Activated B cell treated with CpG ODN at 0.5 μM for 24 hours (primary cell): ENCODE data around the gene XDH. TPM values are rescaled to one million over a fixed set of nuclear protein-coding genes. Genes with fewer than 3 reads are reported as not detected.
A peak's percentile ranks its signal among the peaks of the same experiment; 100 is the strongest.

Experiments
- ATAC-seq: fragments of 200-7000 bp; cut with Tn5 transposase; one replicate; pipeline ENCODE4 v1.10.0; 2021; ENCODE audit warnings: low read depth, mild to moderate bottlenecking, moderate library complexity
- CTCF ChIA-PET: fragments of 350-600 bp; sonication (Branson Sonifier 250); formaldehyde crosslinking; loops from one replicate; lab custom pipeline; 2021; ENCODE audit warnings: antibody characterized with exemption; lab: Charles Lee
- POLR2A ChIA-PET: fragments of 350-600 bp; sonication (Branson Sonifier 250); formaldehyde crosslinking; loops from one replicate; lab custom pipeline; 2021; ENCODE audit warnings: antibody characterized with exemption; lab: Charles Lee
- DNase-seq: peaks from one replicate; pipeline ENCODE4 v3.0.0; 2022
- H3K27ac Mint-ChIP-seq: one replicate; pipeline ENCODE4 v1.8.0; 2020; ENCODE audit warnings: mixed read lengths
- H3K27me3 Mint-ChIP-seq: one replicate; pipeline ENCODE4 v1.8.0; 2021; ENCODE audit warnings: mixed read lengths
- H3K36me3 Mint-ChIP-seq: one replicate; pipeline ENCODE4 v1.8.0; 2021; ENCODE audit warnings: low read depth, mixed read lengths
- H3K4me1 Mint-ChIP-seq: one replicate; pipeline ENCODE4 v1.8.0; 2021; ENCODE audit warnings: mixed read lengths
- H3K4me3 Mint-ChIP-seq: one replicate; pipeline ENCODE4 v1.8.0; 2020; ENCODE audit warnings: mild to moderate bottlenecking, mixed read lengths
- H3K9me3 Mint-ChIP-seq: one replicate; pipeline ENCODE4 v1.8.0; 2020; ENCODE audit warnings: mixed read lengths
- CTCF ChIP-seq: fragments of 200-600 bp; IDR thresholded peaks from one replicate; pipeline ENCODE4 v1.8.0; 2022; ENCODE audit warnings: antibody characterized with exemption, mild to moderate bottlenecking
- intact Hi-C: fragments of 100-400 bp; cut with micrococcal nuclease; formaldehyde crosslinking; loops from one replicate; pipeline ENCODE4 v1.15.1; 2024
- total RNA-seq: library from RNA; stranded (reverse); gene quantifications from 2 replicates; pipeline ENCODE4 v1.2.3, GENCODE V29; 2022

XDH gene
- total RNA-seq, 1 donor from 2014 or later: not detected

DNA sequence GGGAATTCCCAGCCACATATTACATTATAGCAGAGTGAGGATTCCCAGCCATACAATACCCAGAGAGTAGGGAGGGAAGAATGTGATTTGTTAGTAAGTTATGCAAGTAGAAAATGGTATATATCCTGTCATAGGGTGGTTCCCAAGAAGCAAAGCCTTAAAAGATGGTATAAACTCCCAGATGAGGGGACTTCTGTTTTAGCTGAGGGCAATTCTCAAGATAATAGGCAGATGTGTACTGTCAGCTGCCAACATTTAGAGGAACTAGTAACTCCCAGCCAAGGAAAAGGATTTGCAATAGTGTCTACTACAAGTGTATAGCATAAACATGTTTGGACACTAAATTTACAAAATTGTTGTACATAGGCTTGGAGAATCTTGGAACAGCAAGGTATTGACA is 86.5 kb downstream of the XDH start:
- Mint-ChIP-seq H3K4me1 (peaks cover 30% of the 10 kb centered on the region), H3K27me3 (no peaks in the 10 kb centered on the region), H3K36me3 (no peaks in the 10 kb centered on the region), H3K4me3 (no peak overlapping the region), H3K27ac (no peak overlapping the region), H3K9me3 (no peaks in the 10 kb centered on the region)
- no peak for ATAC-seq
- no peak for TF ChIP-seq CTCF
- intact Hi-C loops: no loop called here
- ChIA-PET CTCF (interaction anchor here (8.6 kb wide), 1 partner anchor 615 kb away, joined by 173 read pairs; no protein-coding TSS in a partner anchor), POLR2A (no interaction called here)
- no peak for DNase-seq

- H3K4me1 Mint-ChIP-seq: peaks cover 36% of the 10 kb centered on the region
- no peaks in the 10 kb centered on the region for H3K36me3 Mint-ChIP-seq
- H3K9me3 Mint-ChIP-seq: no peaks in the 10 kb centered on the region
- ATAC-seq (no peak), DNase-seq (no peak)
- H3K4me3 Mint-ChIP-seq: no peak overlapping the region
- ChIA-PET CTCF (no interaction called here), POLR2A (no interaction called here)
- no peak overlapping the region for H3K27ac Mint-ChIP-seq
- TF ChIP-seq CTCF: no peak
- intact Hi-C loops: no loop called here
- no peaks in the 10 kb centered on the region for H3K27me3 Mint-ChIP-seq
These were observed 87.0 kb downstream of the XDH start for GRCh38 chr2:31327505-31327904.

- intact Hi-C loops: no loop called here
- Mint-ChIP-seq H3K27ac (peak overlapping the region; percentile 15), H3K9me3 (no peaks in the 10 kb centered on the region), H3K4me1 (peaks cover 45% of the 10 kb centered on the region), H3K4me3 (peak overlapping the region; percentile 29), H3K36me3 (no peaks in the 10 kb centered on the region), H3K27me3 (no peaks in the 10 kb centered on the region)
- TF ChIP-seq CTCF: no peak
- ATAC-seq (peak; percentile 51), DNase-seq (no peak)
- CTCF ChIA-PET: interaction anchor here (0.6 to 1.3 kb wide), 2 partner anchors 9 to 187 kb away, joined by 3 to 4 read pairs; no protein-coding TSS in a partner anchor
- POLR2A ChIA-PET: interaction anchor here (0.6 to 1.3 kb wide), 5 partner anchors 10 to 1178 kb away, joined by 3 to 6 read pairs (median 4); partner anchors contain the start of gene YPEL5
These were observed 90.4 kb downstream of the XDH start for GRCh38 chr2:31324016-31324633.

GRCh38 chr2:31322371-31322770 is 92.2 kb downstream of the XDH start:
- no peak for TF ChIP-seq CTCF
- Mint-ChIP-seq H3K9me3 (no peaks in the 10 kb centered on the region), H3K36me3 (no peaks in the 10 kb centered on the region), H3K4me1 (peaks cover 61% of the 10 kb centered on the region), H3K4me3 (no peak overlapping the region), H3K27me3 (no peaks in the 10 kb centered on the region), H3K27ac (peak overlapping the region; percentile 8)
- POLR2A ChIA-PET: no interaction called here
- ATAC-seq (no peak), DNase-seq (no peak)
- CTCF ChIA-PET: interaction anchor here (1.1 to 1.4 kb wide), 2 partner anchors 152 to 611 kb away, joined by 3 to 10 read pairs; no protein-coding TSS in a partner anchor
- intact Hi-C loops: no loop called here

DNA sequence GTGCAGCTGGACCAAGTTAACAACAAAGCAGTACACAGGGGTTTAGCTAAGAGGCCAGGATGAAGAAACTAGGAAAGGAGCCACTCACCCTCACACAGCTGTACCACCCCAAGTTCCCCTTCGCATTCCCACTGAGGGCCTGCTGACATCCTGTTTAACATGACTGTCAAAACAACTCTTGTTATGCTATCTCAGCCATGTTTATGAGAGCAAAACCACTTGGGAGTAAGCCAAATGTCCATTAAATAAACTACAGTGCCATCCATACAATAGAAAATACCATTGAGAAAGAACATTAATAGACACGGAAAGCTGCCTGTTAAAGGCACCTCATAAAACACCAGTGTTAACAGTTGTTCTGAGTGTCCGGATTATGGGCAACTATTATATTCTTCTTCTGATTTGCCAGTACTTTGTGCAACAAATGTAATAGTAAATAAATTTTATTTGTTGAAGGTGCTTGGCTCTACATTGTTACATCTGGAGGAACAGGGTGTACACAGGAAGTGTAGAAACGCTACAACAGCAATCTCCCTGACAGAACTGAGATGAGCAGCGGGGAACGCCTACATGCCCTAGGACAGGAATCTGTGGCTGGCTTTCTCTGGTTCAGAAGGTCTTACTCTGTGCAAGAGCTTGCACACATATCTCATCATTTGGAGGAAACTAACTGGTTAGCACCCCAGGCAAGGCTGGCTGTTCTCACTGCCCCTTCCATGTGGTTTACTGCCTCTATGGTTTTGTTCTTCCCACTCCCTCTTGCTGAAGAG is 95.0 kb downstream of the XDH start:
- TF ChIP-seq CTCF: no peak
- ChIA-PET POLR2A (interaction anchor here (0.7 to 2.1 kb wide), 9 partner anchors 11 to 1173 kb away, joined by 3 to 12 read pairs (median 6); partner anchors contain the start of gene YPEL5), CTCF (interaction anchor here (1.0 to 1.4 kb wide), 5 partner anchors 13 to 608 kb away, joined by 3 to 7 read pairs (median 4); no protein-coding TSS in a partner anchor)
- H3K4me3 Mint-ChIP-seq: peak overlapping the region; percentile 66
- H3K4me1 Mint-ChIP-seq: peaks cover 60% of the 10 kb centered on the region
- DNase-seq: no peak
- no peaks in the 10 kb centered on the region for H3K9me3 Mint-ChIP-seq
- ATAC-seq: peak; percentile 12
- H3K36me3 Mint-ChIP-seq: no peaks in the 10 kb centered on the region
- no peaks in the 10 kb centered on the region for H3K27me3 Mint-ChIP-seq
- H3K27ac Mint-ChIP-seq: peak overlapping the region; percentile 83
- intact Hi-C loops: loop anchor here (1.0 to 5.0 kb wide), 3 partner anchors 63 to 1173 kb away; partner anchors contain the start of genes GALNT14 and YPEL5
